SU-DHL-6 (cell line): Measurements from ENCODE around the gene CWC25.
A peak's percentile ranks its signal among the peaks of the same experiment; 100 is the strongest.

Source experiments
- H2AFZ ChIP-seq: fragments of 200-600 bp; sonication (generic); 2 replicates; pipeline ENCODE4 v1.6.1; 2014; ENCODE audit warnings: low read depth, mild to moderate bottlenecking, moderate library complexity, mixed read lengths, antibody characterized with exemption, low read length; ENCODE audit not compliant: severe bottlenecking
- H3F3A ChIP-seq: fragments of 200-600 bp; shearing (Covaris generic); 2 replicates; pipeline ENCODE4 v1.6.0; 2016; ENCODE audit warnings: antibody characterized with exemption, mild to moderate bottlenecking; ENCODE audit not compliant: insufficient read depth
- H3K27ac ChIP-seq: fragments of 200-600 bp; sonication (generic); 2 replicates; pipeline ENCODE4 v1.5.1; 2016; ENCODE audit warnings: low read depth, mild to moderate bottlenecking, low read length, moderate library complexity, mixed read lengths
- H3K27me3 ChIP-seq: fragments of 200-600 bp; sonication (generic), shearing (Covaris generic); 2 replicates; pipeline ENCODE4 v1.6.0; 2014; ENCODE audit warnings: mild to moderate bottlenecking, low read length
- H3K36me3 ChIP-seq: fragments of 200-600 bp; sonication (generic); 2 replicates; pipeline ENCODE4 v1.6.1; 2014; ENCODE audit warnings: mild to moderate bottlenecking, low read length, mixed read lengths
- H3K4me2 ChIP-seq: fragments of 300-600, 200-600 bp; shearing (Covaris generic), sonication (generic); 2 replicates; pipeline ENCODE4 v1.6.0; 2014; ENCODE audit warnings: low read length, low read depth, mild to moderate bottlenecking; ENCODE audit not compliant: poor library complexity, severe bottlenecking
- H3K4me3 ChIP-seq: fragments of 200-600 bp; sonication (generic); 2 replicates; pipeline ENCODE4 v1.5.1; 2014; ENCODE audit warnings: antibody characterized with exemption, low read length, mild to moderate bottlenecking, mixed read lengths; ENCODE audit not compliant: insufficient read depth, poor library complexity, severe bottlenecking
- H3K79me2 ChIP-seq: fragments of 200-600 bp; sonication (generic); 2 replicates; pipeline ENCODE4 v1.6.1; 2014; ENCODE audit warnings: mild to moderate bottlenecking, low read length, moderate library complexity; ENCODE audit not compliant: insufficient read depth
- H3K9ac ChIP-seq: fragments of 200-600 bp; sonication (generic); 2 replicates; pipeline ENCODE4 v1.7.0; 2014; ENCODE audit warnings: mild to moderate bottlenecking, low read length
- H3K9me2 ChIP-seq: fragments of 200-600 bp; sonication (generic); replicated peaks from 2 replicates; pipeline ENCODE4 v1.6.1; 2014; ENCODE audit warnings: low read length; ENCODE audit not compliant: insufficient read depth
- H3K9me3 ChIP-seq: fragments of 200-600 bp; sonication (generic); 2 replicates; pipeline ENCODE4 v1.6.1; 2014; ENCODE audit warnings: low read length, mixed read lengths; ENCODE audit not compliant: insufficient read depth
- H4K20me1 ChIP-seq: fragments of 200-600 bp; sonication (generic); 2 replicates; pipeline ENCODE4 v1.6.1; 2014; ENCODE audit warnings: low read depth, mild to moderate bottlenecking, antibody characterized with exemption, low read length, moderate library complexity, mixed read lengths
- CTCF ChIP-seq: fragments of 200-600 bp; sonication (generic); IDR thresholded peaks from one replicate; pipeline ENCODE4 v1.5.1; 2017; ENCODE audit warnings: antibody characterized with exemption, mild to moderate bottlenecking, low read length, moderate library complexity; ENCODE audit not compliant: insufficient read depth, poor library complexity, severe bottlenecking
- EZH2phosphoT487 ChIP-seq: fragments of 200-600 bp; sonication (generic), shearing (Covaris generic); conservative IDR thresholded peaks from 2 replicates; pipeline ENCODE4 v1.6.1; 2018; ENCODE audit warnings: mild to moderate bottlenecking, antibody characterized with exemption, low read length, moderate library complexity, mixed read lengths

CWC25 gene

GRCh38 chr17:38872027-38872511 is 46.9 kb upstream of the CWC25 start:
- Histone ChIP-seq H3K79me2 (peaks cover 65% of the 10 kb centered on the region), H3K36me3 (no peaks in the 10 kb centered on the region), H3K9me2 (no peaks in the 10 kb centered on the region), H3K27ac (peak overlapping the region; percentile 86), H3K9ac (peak overlapping the region; percentile 95), H3K9me3 (no peaks in the 10 kb centered on the region), H3K27me3 (no peaks in the 10 kb centered on the region), H3K4me2 (peak overlapping the region; percentile 86), H3K4me3 (peak overlapping the region; percentile 96), H3F3A (peaks cover 22% of the 10 kb centered on the region), H4K20me1 (no peaks in the 10 kb centered on the region), H2AFZ (no peak overlapping the region)
- TF ChIP-seq CTCF (no peak), EZH2phosphoT487 (no peak)

- peak overlapping the region; percentile 86 for H3K4me2 ChIP-seq
- no peak overlapping the region for H2AFZ ChIP-seq
- H3K9me2 ChIP-seq = no peaks in the 10 kb centered on the region
- no peaks in the 10 kb centered on the region for H3K9me3 ChIP-seq
- no peaks in the 10 kb centered on the region for H3K36me3 ChIP-seq
- TF ChIP-seq CTCF (peak; percentile 14), EZH2phosphoT487 (no peak)
- peak overlapping the region; percentile 95 for H3K9ac ChIP-seq
- peak overlapping the region; percentile 96 for H3K4me3 ChIP-seq
- H4K20me1 ChIP-seq = no peaks in the 10 kb centered on the region
- H3K27me3 ChIP-seq = no peaks in the 10 kb centered on the region
- peak overlapping the region; percentile 86 for H3K27ac ChIP-seq
- peaks cover 22% of the 10 kb centered on the region for H3F3A ChIP-seq
- H3K79me2 ChIP-seq = peaks cover 59% of the 10 kb centered on the region
These were observed 46.3 kb upstream of the CWC25 start for GRCh38 chr17:38871247-38872015.

- Histone ChIP-seq H3K9me3 (no peaks in the 10 kb centered on the region), H3F3A (peaks cover 30% of the 10 kb centered on the region), H3K4me2 (peak overlapping the region; percentile 87), H3K4me3 (peak overlapping the region; percentile 96), H3K27me3 (no peaks in the 10 kb centered on the region), H3K36me3 (no peaks in the 10 kb centered on the region), H4K20me1 (no peaks in the 10 kb centered on the region), H3K27ac (peak overlapping the region; percentile 94), H2AFZ (no peak overlapping the region), H3K9me2 (no peaks in the 10 kb centered on the region), H3K79me2 (peaks cover 54% of the 10 kb centered on the region), H3K9ac (peak overlapping the region; percentile 95)
- no peak for TF ChIP-seq CTCF
- no peak for TF ChIP-seq EZH2phosphoT487
These were observed 45.4 kb upstream of the CWC25 start for GRCh38 chr17:38870259-38871165.
